GM12878 (cell line): ENCODE results near the gene NEK5. TPM values are rescaled to one million over a fixed set of nuclear protein-coding genes. Genes with fewer than 3 reads are reported as not detected.

Experiments
- ATAC-seq: fragments of 200-7000 bp; cut with Tn5 transposase; 3 replicates; pipeline ENCODE4 v1.9.1; 2020; ENCODE audit warnings: mild to moderate bottlenecking, moderate library complexity
- BruUV-seq: library from RNA; stranded (reverse); fragments of 400-500 nt; replicated peaks from 2 replicates; lab custom pipeline; 2021; lab: Mats Ljungman, UMichigan
- CTCF ChIA-PET: fragments of 300-600 bp; sonication (Branson Sonifier 250); formaldehyde crosslinking; extraction: SDS; loops from one replicate; lab custom pipeline; 2021; ENCODE audit warnings: inconsistent platforms; lab: Yijun Ruan, JAX
- POLR2A ChIA-PET: fragments of 350-600 bp; formaldehyde crosslinking; extraction: SDS; loops from one replicate; lab custom pipeline; 2021; ENCODE audit warnings: inconsistent platforms; lab: Charles Lee
- RAD21 ChIA-PET: fragments of 300-600 bp; sonication (Branson Sonifier 250); formaldehyde crosslinking; loops from one replicate; lab custom pipeline; 2023; ENCODE audit warnings: antibody characterized with exemption; ENCODE audit not compliant: unreplicated experiment; lab: Charles Lee
- SMC1A ChIA-PET: fragments of 300-600 bp; sonication (Branson Sonifier 250); formaldehyde crosslinking; loops from one replicate; lab custom pipeline; 2023; ENCODE audit not compliant: unreplicated experiment, uncharacterized antibody; lab: Charles Lee
- DNase-seq: peaks from one replicate; pipeline ENCODE4 v3.0.0-alpha.2; 2011; ENCODE audit warnings: low read depth, low spot score
- FAIRE-seq: peaks from 3 replicates; lab custom pipeline; 2011; peaks lifted over from hg19 to GRCh38; lab: Jason Lieb, UNC
- H2AFZ ChIP-seq: 2 replicates; pipeline ENCODE4 v1.6.0; 2011; ENCODE audit warnings: low read depth, low read length, control low read depth; ENCODE audit not compliant: control insufficient read depth
- H3K27ac ChIP-seq: 2 replicates; pipeline ENCODE4 v1.5.1; 2011; ENCODE audit warnings: control low read depth; ENCODE audit not compliant: control insufficient read depth, insufficient read depth
- H3K27me3 ChIP-seq, 2 experiments: replicated peaks in 1 of 2; 2 replicates each; pipeline versions ENCODE4 v1.6.0 to v1.6.1; 2011; ENCODE audit warnings: low read length in 1 of 2; ENCODE audit not compliant: control insufficient read depth in 2 of 2, insufficient read depth in 2 of 2
- H3K36me3 ChIP-seq, 2 experiments: 2 replicates each; pipeline ENCODE4 v1.5.1; 2011; ENCODE audit warnings: low read length in 1 of 2; ENCODE audit not compliant: control insufficient read depth in 2 of 2, insufficient read depth in 2 of 2
- H3K4me1 ChIP-seq: 2 replicates; pipeline ENCODE4 v1.6.1; 2011; ENCODE audit warnings: mild to moderate bottlenecking, low read length, moderate library complexity, mixed read lengths; ENCODE audit not compliant: control insufficient read depth, insufficient read depth
- H3K4me2 ChIP-seq: 2 replicates; pipeline ENCODE4 v1.6.0; 2011; ENCODE audit warnings: control low read depth; ENCODE audit not compliant: control insufficient read depth, insufficient read depth
- H3K4me3 ChIP-seq: fragments of 200-600 bp; sonication (generic); 2 replicates; pipeline ENCODE4 v1.5.1; 2016
- H3K79me2 ChIP-seq: 2 replicates; pipeline ENCODE4 v1.6.0; 2011; ENCODE audit warnings: low read length; ENCODE audit not compliant: control insufficient read depth, insufficient read depth
- H3K9ac ChIP-seq: 2 replicates; pipeline ENCODE4 v1.8.0; 2011; ENCODE audit warnings: low read length, control low read depth, mixed read lengths; ENCODE audit not compliant: control insufficient read depth, insufficient read depth
- H3K9me3 ChIP-seq: replicated peaks from 3 replicates; pipeline ENCODE4 v1.5.1; 2011; ENCODE audit warnings: mild to moderate bottlenecking, low read length; ENCODE audit not compliant: control insufficient read depth, insufficient read depth
- H4K20me1 ChIP-seq: 2 replicates; pipeline ENCODE4 v1.6.0; 2011; ENCODE audit not compliant: control insufficient read depth, insufficient read depth
- CEBPZ ChIP-seq: fragments of 150-350 bp; IDR thresholded peaks from 2 replicates; pipeline ENCODE4 v1.6.1; 2016; ENCODE audit warnings: low read depth, low read length
- CREB1 ChIP-seq: IDR thresholded peaks from 2 replicates; pipeline ENCODE4 v1.6.1; 2012; ENCODE audit warnings: low read depth, mild to moderate bottlenecking, inconsistent platforms
- ETV6 ChIP-seq, 2 experiments: fragments of 450-650 bp in 1 of 2; IDR thresholded peaks in 1 of 2; conservative IDR thresholded peaks in 1 of 2; 2 replicates each; pipeline ENCODE4 v1.6.1; 2014; ENCODE audit warnings: antibody characterized with exemption in 1 of 2, borderline replicate concordance in 1 of 2, low read depth in 1 of 2, mild to moderate bottlenecking in 1 of 2, moderate library complexity in 1 of 2
- FOXK2 ChIP-seq: fragments of 450-650 bp; IDR thresholded peaks from 2 replicates; pipeline ENCODE4 v1.6.1; 2017; ENCODE audit warnings: mild to moderate bottlenecking, moderate library complexity
- HCFC1 ChIP-seq: fragments of 150-350 bp; IDR thresholded peaks from 2 replicates; pipeline ENCODE4 v1.6.1; 2014; ENCODE audit warnings: low read length
- HDAC6 ChIP-seq: fragments of 200-600 bp; sonication (generic); IDR thresholded peaks from one replicate; pipeline ENCODE4 v1.8.0; 2017; ENCODE audit warnings: antibody characterized with exemption; ENCODE audit not compliant: unreplicated experiment
- KDM1A ChIP-seq: fragments of 200-600 bp; sonication (generic); IDR thresholded peaks from 2 replicates; pipeline ENCODE4 v1.6.1; 2016; ENCODE audit warnings: borderline replicate concordance
- KLF5 ChIP-seq: fragments of 450-650 bp; IDR thresholded peaks from 2 replicates; pipeline ENCODE4 v1.6.1; 2014; ENCODE audit warnings: mild to moderate bottlenecking; ENCODE audit not compliant: partially characterized antibody
- MTA3 ChIP-seq: IDR thresholded peaks from 2 replicates; pipeline ENCODE4 v1.6.1; 2012; ENCODE audit warnings: low read length, inconsistent platforms, borderline replicate concordance
- MYC ChIP-seq: IDR thresholded peaks from 2 replicates; pipeline ENCODE4 v1.6.1; 2011; ENCODE audit warnings: mild to moderate bottlenecking, low read length, moderate library complexity, inconsistent platforms; ENCODE audit not compliant: insufficient read depth, insufficient replicate concordance, insufficient read length, severe bottlenecking
- NFIC ChIP-seq: IDR thresholded peaks from 2 replicates; pipeline ENCODE4 v1.6.1; 2012; ENCODE audit warnings: low read depth, mild to moderate bottlenecking, inconsistent platforms, low read length, moderate library complexity
- NFYA ChIP-seq: IDR thresholded peaks from 2 replicates; pipeline ENCODE4 v1.6.1; 2011; ENCODE audit warnings: low read depth, mild to moderate bottlenecking, low read length, improper control_type of control experiment, borderline replicate concordance
- NRF1 ChIP-seq: conservative IDR thresholded peaks from 2 replicates; pipeline ENCODE4 v1.6.1; 2011; ENCODE audit warnings: mild to moderate bottlenecking, low read depth, low read length, improper control_type of control experiment
- RELB ChIP-seq: fragments of 450-650 bp; IDR thresholded peaks from 2 replicates; pipeline ENCODE4 v1.6.1; 2017; ENCODE audit warnings: low read depth, mild to moderate bottlenecking, moderate library complexity
- SRF ChIP-seq, 2 experiments: IDR thresholded peaks; 2 replicates each; pipeline ENCODE4 v1.6.1; 2011; ENCODE audit warnings: low read depth in 2 of 2, low read length in 2 of 2, mild to moderate bottlenecking in 1 of 2, moderate library complexity in 1 of 2
- TBL1XR1 ChIP-seq: IDR thresholded peaks from 2 replicates; pipeline ENCODE4 v1.6.1; 2012; ENCODE audit warnings: low read depth, low read length, improper control_type of control experiment
- WGBS: methylation state at CpG from one replicate; pipeline ENCODE4 v1.1.6; 2016; ENCODE audit warnings: low lambda C conversion rate; ENCODE audit not compliant: insufficient replicate concordance, insufficient coverage; ENCODE audit errors: missing lambda C conversion rate; 5-methylcytosine and 5-hydroxymethylcytosine counted together
- in situ Hi-C: fragments of 300-500 bp; cut with MboI; formaldehyde crosslinking; loops from 9 replicates; pipeline ENCODE4 v1.14.3; 2018; ENCODE audit warnings: mixed read lengths
- intact Hi-C: fragments of 100-400 bp; cut with micrococcal nuclease; formaldehyde crosslinking; loops from one replicate; pipeline ENCODE4 v1.14.2; 2022; ENCODE audit not compliant: unreplicated experiment
- polyA plus RNA-seq, 11 experiments: library from polyadenylated mRNA; depleted of rRNA in 4 of 11; unstranded in 6 of 11; stranded (reverse) in 5 of 11; fragments of >200 nt; fragmentation: Nextera tagmentation in 4 of 11; fragmentation: Illumina TruSeq in 1 of 11; extraction: Ambion mirVana in 4 of 11; extraction: Trizol in 1 of 11; gene quantifications; 1 replicate in 1 of 11; 2 replicates in 10 of 11; pipeline versions ENCODE4 v1.2.1 to v1.2.3, GENCODE V29; 2011 to 2016; ENCODE audit warnings: inconsistent platforms in 2 of 11, missing spikeins in 2 of 11, low read depth in 1 of 11
- total RNA-seq, 4 experiments: library from RNA; depleted of rRNA in 3 of 4; stranded (reverse); fragments of >200 nt in 3 of 4; fragmentation: Illumina TruSeq in 1 of 4; extraction: Trizol in 1 of 4; gene quantifications; 2 replicates each; pipeline versions ENCODE4 v1.2.1 to v1.2.3, GENCODE V29; 2013 to 2021

Gene NEK5
- total and polyA plus RNA-seq, 10 of the 15 experiments (the other 5 are each of a cell fraction or from before 2014, with no cell fraction given) = 0.04 to 0.32 (median 0.20) TPM; not detected in 6

GRCh38 chr13:52118095-52118494 is 10.8 kb downstream of the NEK5 start (continued):
- no peak for TF ChIP-seq RELB
- no peak for TF ChIP-seq KLF5
- TF ChIP-seq CEBPZ = no peak

GRCh38 chr13:52112591-52112990 is 16.3 kb downstream of the NEK5 start:
- Histone ChIP-seq H2AFZ (no peak overlapping the region), H4K20me1 (no peaks in the 10 kb centered on the region), H3K4me2 (no peak overlapping the region), H3K4me1 (no peaks in the 10 kb centered on the region), H3K9me3 (no peaks in the 10 kb centered on the region), H3K27me3 (no peaks in the 10 kb centered on the region), H3K4me3 (no peak overlapping the region), H3K79me2 (no peaks in the 10 kb centered on the region), H3K36me3 (no peaks in the 10 kb centered on the region), H3K27ac (no peak overlapping the region), H3K9ac (no peak overlapping the region)
- RAD21 ChIA-PET = no interaction called here
- DNase-seq (no peak), ATAC-seq (no peak), FAIRE-seq (no peak)
- 4% methylated on average over 1 of the region's 1 CpG for WGBS
- POLR2A ChIA-PET = no interaction called here
- in situ Hi-C loops (no loop called here), intact Hi-C loops (no loop called here)
- CTCF ChIA-PET = interaction anchor here (0.7 to 1.2 kb wide), 2 partner anchors 15 to 161 kb away, joined by 3 read pairs; no protein-coding TSS in a partner anchor
- SMC1A ChIA-PET = interaction anchor here (1.0 kb wide), 1 partner anchor 217 kb away, joined by 3 read pairs; no protein-coding TSS in a partner anchor
- BruUV-seq = no TSS peak
- TF ChIP-seq CREB1 (no peak), KDM1A (no peak), NFIC (no peak), MYC (no peak), MTA3 (no peak), ETV6 (conservative IDR thresholded peaks at IDR 0.05 in 1 of 2, IDR thresholded peaks at IDR 0.05 in 1 of 2; ENCODE audit: borderline replicate concordance in 1 of 2, low read depth in 1 of 2) (no peak), FOXK2 (no peak), NFYA (no peak), NRF1 (no peak), HCFC1 (no peak), TBL1XR1 (no peak), HDAC6 (no peak), SRF (IDR thresholded peaks at IDR 0.05; ENCODE audit: low read depth in 2 of 2, low read length in 2 of 2) (no peak)
